SJCRH30 (cell line): Measurements from ENCODE around the gene FAM186B. TPM values are rescaled to one million over a fixed set of nuclear protein-coding genes. Genes with fewer than 3 reads are reported as not detected.

Experiments
- DNase-seq, 2 experiments: peaks; one replicate each; pipeline ENCODE4 v3.0.0-alpha.2; 2015 to 2020
- H3K27ac ChIP-seq: fragments of 250-450 bp; sonication (Bioruptor Pico); 2 replicates; pipeline ENCODE4 v1.5.1; 2020; ENCODE audit warnings: mild to moderate bottlenecking, moderate library complexity
- H3K27me3 ChIP-seq: fragments of 250-450 bp; sonication (Bioruptor Pico); 2 replicates; pipeline ENCODE4 v1.5.1; 2020; ENCODE audit warnings: mild to moderate bottlenecking, moderate library complexity
- H3K36me3 ChIP-seq: fragments of 250-450 bp; sonication (Bioruptor Pico); 2 replicates; pipeline ENCODE4 v1.5.1; 2020; ENCODE audit warnings: mild to moderate bottlenecking, moderate library complexity
- H3K4me1 ChIP-seq: fragments of 250-450 bp; sonication (Bioruptor Pico); 2 replicates; pipeline ENCODE4 v1.5.1; 2020; ENCODE audit warnings: mild to moderate bottlenecking, moderate library complexity
- H3K4me3 ChIP-seq: fragments of 250-450 bp; sonication (Bioruptor Pico); 2 replicates; pipeline ENCODE4 v1.5.1; 2020; ENCODE audit warnings: mild to moderate bottlenecking, moderate library complexity
- H3K9me3 ChIP-seq: fragments of 250-450 bp; sonication (Bioruptor Pico); replicated peaks from 2 replicates; pipeline ENCODE4 v1.5.1; 2020; ENCODE audit warnings: mild to moderate bottlenecking, moderate library complexity
- total RNA-seq: library from RNA; depleted of rRNA; stranded (reverse); fragments of >200 nt; shearing (Covaris generic); gene quantifications from 2 replicates; pipeline ENCODE4 v1.2.3, GENCODE V29; 2014

Gene FAM186B
- total RNA-seq, 1 experiment from 2014 or later, result 0.18 TPM

DNA sequence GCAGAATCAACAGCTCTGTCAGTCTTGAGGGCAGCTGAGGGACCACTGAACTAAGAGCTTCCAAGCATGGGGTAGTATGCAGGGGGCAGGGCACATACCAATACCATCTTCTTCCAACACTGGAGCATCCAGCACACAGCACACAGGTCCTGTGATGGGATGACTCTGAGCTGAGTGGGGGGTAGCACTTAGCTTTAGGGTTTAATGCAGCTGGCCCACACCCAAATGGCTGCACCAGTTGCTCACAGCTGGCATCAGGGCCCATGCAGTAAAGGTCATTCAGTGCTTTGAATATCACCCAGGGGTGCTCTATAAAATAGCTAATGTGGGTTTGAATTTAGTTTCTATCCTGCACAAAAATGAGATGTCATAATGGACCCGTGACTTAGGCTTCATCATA is 1.7 kb downstream of the FAM186B start:
- H3K27ac ChIP-seq, result no peak overlapping the region
- no peak for DNase-seq
- no peaks in the 10 kb centered on the region for H3K9me3 ChIP-seq
- H3K4me3 ChIP-seq, result no peak overlapping the region
- H3K27me3 ChIP-seq, result no peaks in the 10 kb centered on the region
- H3K36me3 ChIP-seq, result no peaks in the 10 kb centered on the region
- peaks cover 7% of the 10 kb centered on the region for H3K4me1 ChIP-seq

DNA sequence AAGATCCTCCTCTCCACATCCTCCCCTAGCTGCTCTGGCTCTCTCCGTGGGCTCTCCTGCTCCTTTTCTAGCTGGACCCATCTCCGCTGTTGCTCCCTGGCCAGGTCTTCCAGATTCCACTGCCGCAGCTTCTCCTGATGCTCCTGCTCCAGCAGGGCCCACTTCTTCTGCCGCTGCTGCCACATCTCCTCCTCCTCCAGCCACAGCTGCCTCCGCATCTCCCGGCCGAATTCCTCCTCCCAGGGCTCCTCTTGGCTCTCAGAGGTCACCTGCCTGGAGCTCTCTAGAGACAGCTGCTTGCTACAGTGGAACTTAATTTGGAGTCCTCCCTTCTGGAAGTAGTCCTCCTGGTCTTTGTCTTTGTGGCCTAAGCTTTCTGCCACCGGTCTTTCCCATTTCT is 5.5 kb downstream of the FAM186B start:
- peaks cover 4% of the 10 kb centered on the region for H3K4me1 ChIP-seq
- no peaks in the 10 kb centered on the region for H3K27me3 ChIP-seq
- DNase-seq, result no peak
- H3K27ac ChIP-seq, result no peak overlapping the region
- H3K36me3 ChIP-seq, result no peaks in the 10 kb centered on the region
- H3K9me3 ChIP-seq, result peaks cover 3% of the 10 kb centered on the region; the same call in 1 of the 2 replicates
- no peak overlapping the region for H3K4me3 ChIP-seq

DNA sequence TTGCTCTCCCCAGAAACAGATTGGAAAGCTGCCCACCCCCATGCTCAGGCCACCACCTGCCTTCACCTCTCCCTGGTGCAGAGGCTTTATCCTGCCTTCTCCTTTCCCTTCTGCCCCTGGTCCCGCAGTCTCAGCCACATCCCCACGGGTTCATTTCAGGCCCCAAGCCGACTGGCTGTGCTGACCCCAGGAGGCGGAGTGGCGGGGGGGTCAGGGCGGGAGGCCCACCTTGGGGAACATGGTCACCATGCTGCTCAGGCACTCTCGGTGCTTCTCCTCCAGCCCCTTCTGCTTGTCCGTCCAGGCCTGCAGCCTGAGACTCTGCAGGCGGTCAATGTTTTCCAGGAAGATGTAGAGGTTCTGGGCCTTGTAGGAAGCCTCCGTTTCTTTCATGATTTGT is 6.9 kb downstream of the FAM186B start:
- Histone ChIP-seq H3K27ac (no peak overlapping the region), H3K9me3 (peaks cover 3% of the 10 kb centered on the region; the same call in 1 of the 2 replicates), H3K4me3 (no peak overlapping the region), H3K4me1 (no peaks in the 10 kb centered on the region), H3K27me3 (no peaks in the 10 kb centered on the region), H3K36me3 (0 out of 2 replicates have a peak, but pooled peaks cover 2% of the 10 kb centered on the region)
- DNase-seq, result no peak

DNA sequence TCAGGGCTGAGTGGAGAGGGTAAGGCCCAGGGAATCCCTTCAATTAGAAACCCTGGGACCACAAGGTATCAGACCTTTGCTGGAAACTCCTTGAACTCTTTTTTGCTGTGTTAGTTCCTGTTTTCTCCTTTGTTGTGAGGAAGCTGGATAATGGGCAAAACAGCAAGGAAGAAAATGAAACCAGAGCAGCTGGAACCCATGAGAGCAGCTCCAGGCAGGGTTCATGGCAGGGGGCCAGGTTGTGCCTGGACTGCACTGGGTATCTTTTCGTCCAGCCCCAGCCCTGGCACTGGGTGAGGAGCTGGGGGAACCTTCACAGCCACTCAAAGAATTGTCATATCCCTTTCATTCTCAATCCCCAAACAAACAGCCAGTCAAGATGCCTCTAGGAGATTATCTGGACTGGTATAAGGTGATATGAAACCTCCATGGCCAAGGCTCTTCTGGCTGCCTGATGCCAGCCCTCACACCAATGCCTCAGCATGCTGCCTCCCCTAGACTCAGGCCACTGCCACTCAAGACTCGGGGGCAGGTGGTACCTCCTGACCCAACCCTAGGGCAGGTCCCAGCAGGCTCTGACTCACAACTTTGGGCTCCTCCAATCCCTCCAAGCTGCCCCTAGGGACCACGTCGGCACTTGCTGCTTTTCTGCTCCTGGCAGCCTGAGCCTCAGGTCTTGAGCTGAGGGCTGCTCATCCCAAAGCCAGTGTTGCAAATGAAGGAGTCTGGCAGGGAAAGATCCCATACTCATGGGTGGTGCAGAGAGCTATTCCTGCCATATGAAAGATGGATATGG is 16.5 kb downstream of the FAM186B start:
- peak; percentile 48 to 63 for DNase-seq
- peaks cover 7% of the 10 kb centered on the region; the same call in 1 of the 2 replicates for H3K36me3 ChIP-seq
- peaks cover 7% of the 10 kb centered on the region for H3K4me1 ChIP-seq
- no peak overlapping the region for H3K27ac ChIP-seq
- H3K9me3 ChIP-seq, result no peaks in the 10 kb centered on the region
- H3K4me3 ChIP-seq, result no peak overlapping the region
- H3K27me3 ChIP-seq, result no peaks in the 10 kb centered on the region

DNA sequence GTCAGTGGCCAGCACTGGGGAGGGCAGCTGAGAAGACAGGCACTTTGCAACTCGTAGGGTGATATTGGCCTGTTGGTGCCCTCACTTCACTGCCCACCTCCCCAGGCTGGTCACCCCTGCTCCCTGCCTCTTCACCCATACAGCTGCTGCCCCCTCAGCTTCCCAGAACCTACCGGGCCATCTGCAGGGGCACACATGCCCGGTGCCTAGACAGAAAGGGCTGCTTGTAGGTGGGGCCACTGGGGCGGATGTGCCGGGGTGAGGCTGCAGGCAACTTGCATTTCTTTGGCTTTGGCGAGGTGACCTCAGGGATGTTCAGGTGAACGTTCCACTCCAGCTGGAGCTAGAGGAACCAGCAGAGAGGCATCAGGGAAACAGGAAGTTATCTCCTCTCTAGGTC is 17.2 kb downstream of the FAM186B start:
- Histone ChIP-seq H3K4me3 (no peak overlapping the region), H3K9me3 (no peaks in the 10 kb centered on the region), H3K27me3 (no peaks in the 10 kb centered on the region), H3K36me3 (peaks cover 7% of the 10 kb centered on the region; the same call in 1 of the 2 replicates), H3K27ac (no peak overlapping the region), H3K4me1 (peaks cover 7% of the 10 kb centered on the region)
- DNase-seq, result no peak

DNA sequence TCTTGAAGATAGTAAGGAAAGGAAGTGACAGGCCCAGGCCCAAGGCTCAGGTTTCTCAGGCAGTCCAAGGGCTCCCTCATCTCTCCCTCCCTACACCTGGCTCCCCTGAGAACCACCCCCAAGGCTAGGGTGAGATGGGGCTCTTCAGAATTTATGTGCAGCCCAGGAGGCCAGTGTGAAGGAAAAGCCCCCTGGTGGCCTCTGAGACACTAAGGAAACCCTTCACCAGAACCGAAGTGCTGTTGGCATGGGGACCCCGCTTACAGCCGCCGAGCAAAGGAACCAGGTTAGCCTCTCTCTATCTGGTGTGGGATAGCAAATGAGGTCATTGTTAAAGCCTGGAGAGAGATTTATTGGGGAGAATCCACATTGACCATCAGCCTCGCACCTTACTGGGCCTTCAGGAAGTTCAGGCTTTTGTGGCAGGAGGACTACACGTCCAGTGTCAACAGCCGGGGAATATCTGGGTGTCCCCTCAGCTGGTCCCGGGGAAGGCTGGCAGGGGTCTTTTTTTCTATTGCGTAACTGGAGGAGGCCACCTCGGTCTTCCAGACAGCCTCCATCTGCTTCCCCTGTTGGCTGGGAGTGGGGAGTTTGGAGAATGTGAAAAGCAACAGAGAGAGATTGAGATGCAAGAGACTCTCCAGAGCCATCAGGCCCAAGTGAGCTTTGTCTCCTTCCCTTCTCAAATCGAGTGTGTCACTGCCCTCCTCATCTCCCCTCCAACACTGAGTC is 18.1 kb downstream of the FAM186B start:
- Histone ChIP-seq H3K4me1 (peaks cover 7% of the 10 kb centered on the region), H3K36me3 (peaks cover 7% of the 10 kb centered on the region; the same call in 1 of the 2 replicates), H3K27ac (no peak overlapping the region), H3K9me3 (no peaks in the 10 kb centered on the region), H3K27me3 (no peaks in the 10 kb centered on the region), H3K4me3 (no peak overlapping the region)
- no peak for DNase-seq

- Histone ChIP-seq H3K27ac (no peak overlapping the region), H3K27me3 (no peaks in the 10 kb centered on the region), H3K9me3 (no peaks in the 10 kb centered on the region), H3K36me3 (0 out of 2 replicates have a peak, but pooled peaks cover 2% of the 10 kb centered on the region), H3K4me1 (peaks cover 14% of the 10 kb centered on the region), H3K4me3 (no peak overlapping the region)
- no peak for DNase-seq
These were observed 19.7 kb downstream of the FAM186B start for GRCh38 chr12:49585477-49586459.

GRCh38 chr12:49584591-49584990 is 20.8 kb downstream of the FAM186B start:
- peaks cover 18% of the 10 kb centered on the region for H3K4me1 ChIP-seq
- no peaks in the 10 kb centered on the region for H3K36me3 ChIP-seq
- H3K27ac ChIP-seq, result no peak overlapping the region
- H3K4me3 ChIP-seq, result no peak overlapping the region
- no peaks in the 10 kb centered on the region for H3K27me3 ChIP-seq
- no peak for DNase-seq
- no peaks in the 10 kb centered on the region for H3K9me3 ChIP-seq

GRCh38 chr12:49583366-49584094 is 21.9 kb downstream of the FAM186B start:
- DNase-seq, result peak; percentile 42 to 48
- Histone ChIP-seq H3K27ac (no peak overlapping the region), H3K27me3 (no peaks in the 10 kb centered on the region), H3K9me3 (no peaks in the 10 kb centered on the region), H3K4me1 (peaks cover 13% of the 10 kb centered on the region; the same call in 1 of the 2 replicates), H3K4me3 (no peak overlapping the region), H3K36me3 (no peaks in the 10 kb centered on the region)

DNA sequence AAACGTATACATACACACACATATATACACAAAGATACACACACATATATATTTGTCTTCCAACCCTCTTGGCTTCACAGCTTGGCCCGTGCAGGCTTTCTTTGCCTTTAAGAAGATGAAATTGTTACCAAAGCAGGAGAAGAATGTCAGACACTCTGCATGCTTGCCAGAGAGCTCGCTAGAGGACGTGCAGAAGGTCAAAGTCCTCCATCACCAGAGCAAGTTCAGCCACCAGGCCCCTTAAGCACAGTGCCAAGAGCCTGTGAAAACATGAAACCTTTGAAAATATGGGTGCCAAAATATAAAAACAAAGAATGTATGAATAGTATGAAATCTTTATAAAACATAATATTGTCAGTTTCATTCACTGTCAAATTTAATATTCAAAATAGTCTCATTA is 22.6 kb downstream of the FAM186B start:
- H3K9me3 ChIP-seq, result no peaks in the 10 kb centered on the region
- no peaks in the 10 kb centered on the region for H3K27me3 ChIP-seq
- no peak for DNase-seq
- no peak overlapping the region for H3K27ac ChIP-seq
- no peaks in the 10 kb centered on the region for H3K36me3 ChIP-seq
- H3K4me1 ChIP-seq, result peaks cover 15% of the 10 kb centered on the region; the same call in 1 of the 2 replicates
- no peak overlapping the region for H3K4me3 ChIP-seq

GRCh38 chr12:49582201-49582600 is 23.2 kb downstream of the FAM186B start:
- Histone ChIP-seq H3K4me1 (peaks cover 15% of the 10 kb centered on the region; the same call in 1 of the 2 replicates), H3K27ac (no peak overlapping the region), H3K36me3 (no peaks in the 10 kb centered on the region)

DNA sequence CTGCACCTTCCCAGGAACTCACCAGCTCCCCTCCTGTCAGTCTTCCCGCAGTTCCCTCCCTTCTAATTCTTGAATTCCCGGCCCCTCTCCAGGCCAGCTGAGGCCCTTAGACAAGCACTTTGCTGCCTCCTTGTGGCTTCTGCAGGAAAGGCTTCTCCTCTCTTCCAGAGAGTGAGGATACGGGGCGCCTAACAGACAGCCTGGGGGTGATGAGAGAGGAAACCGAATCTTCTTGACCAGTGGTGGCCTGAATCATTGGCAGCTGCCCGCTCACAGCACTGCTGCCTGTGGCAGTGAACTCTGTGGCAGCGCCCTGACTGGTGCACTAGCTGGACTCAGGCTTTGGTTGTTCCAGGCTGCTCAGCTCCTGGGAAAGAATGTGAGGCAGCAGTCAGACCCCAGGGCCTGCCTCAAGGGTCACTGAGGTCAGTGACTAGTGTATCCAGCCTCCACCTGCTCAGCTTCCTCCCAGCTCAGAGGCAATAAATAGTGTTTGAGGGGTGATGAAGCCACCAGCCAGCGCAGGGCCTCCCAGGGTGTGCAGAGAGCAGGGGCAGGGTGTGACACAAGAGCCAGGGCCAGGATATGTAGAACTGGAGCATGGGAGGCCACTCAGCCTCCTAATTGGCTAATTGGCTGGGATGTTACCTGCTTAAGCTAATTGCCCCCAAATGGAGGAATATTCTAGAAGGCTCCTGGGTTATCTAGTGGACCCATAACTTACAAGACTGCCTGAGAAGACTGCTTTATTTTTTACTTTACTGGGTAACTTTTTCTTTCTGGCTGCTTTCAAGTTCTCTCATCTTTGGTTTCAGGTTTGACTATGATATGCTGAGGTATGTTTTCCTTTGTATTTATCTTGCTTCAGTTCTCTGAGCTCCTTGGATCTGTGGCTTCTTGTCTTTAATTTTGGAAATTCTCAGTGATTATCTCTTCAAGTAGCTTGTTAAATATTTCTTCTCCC is 24.6 kb downstream of the FAM186B start:
- Histone ChIP-seq H3K36me3 (peaks cover 3% of the 10 kb centered on the region), H3K27me3 (no peaks in the 10 kb centered on the region), H3K27ac (no peak overlapping the region), H3K4me1 (peaks cover 15% of the 10 kb centered on the region; the same call in 1 of the 2 replicates), H3K4me3 (no peak overlapping the region), H3K9me3 (no peaks in the 10 kb centered on the region)
- DNase-seq, result peak; percentile 91 to 97

More at GRCh38 chr12:49582201-49582600, 23.2 kb downstream of the FAM186B start:
- Histone ChIP-seq H3K4me3 (no peak overlapping the region), H3K9me3 (no peaks in the 10 kb centered on the region), H3K27me3 (no peaks in the 10 kb centered on the region)
- DNase-seq, result no peak
